Myocyte (in vitro differentiated cells): ENCODE measurements around the gene RBM6. TPM values are rescaled to one million over a fixed set of nuclear protein-coding genes. Genes with fewer than 3 reads are reported as not detected.
"Not testable (repeated sequence)": the region's sequence is repeated elsewhere in the genome, so short reads cannot be mapped to it uniquely, and the experiment has no call there.

Experiments
- DNase-seq: peaks from one replicate; pipeline ENCODE4 v3.0.0-alpha.2; 2012; ENCODE audit warnings: low read depth
- polyA plus RNA-seq: library from polyadenylated mRNA; unstranded; fragments of >200 nt; gene quantifications from one replicate; pipeline ENCODE4 v1.2.1, GENCODE V29; 2012; ENCODE audit warnings: missing spikeins
- total RNA-seq: library from RNA; depleted of rRNA; stranded (reverse); fragments of >200 nt; gene quantifications from 2 replicates; pipeline ENCODE4 v1.2.3, GENCODE V29; 2014

RBM6 gene, protein sequence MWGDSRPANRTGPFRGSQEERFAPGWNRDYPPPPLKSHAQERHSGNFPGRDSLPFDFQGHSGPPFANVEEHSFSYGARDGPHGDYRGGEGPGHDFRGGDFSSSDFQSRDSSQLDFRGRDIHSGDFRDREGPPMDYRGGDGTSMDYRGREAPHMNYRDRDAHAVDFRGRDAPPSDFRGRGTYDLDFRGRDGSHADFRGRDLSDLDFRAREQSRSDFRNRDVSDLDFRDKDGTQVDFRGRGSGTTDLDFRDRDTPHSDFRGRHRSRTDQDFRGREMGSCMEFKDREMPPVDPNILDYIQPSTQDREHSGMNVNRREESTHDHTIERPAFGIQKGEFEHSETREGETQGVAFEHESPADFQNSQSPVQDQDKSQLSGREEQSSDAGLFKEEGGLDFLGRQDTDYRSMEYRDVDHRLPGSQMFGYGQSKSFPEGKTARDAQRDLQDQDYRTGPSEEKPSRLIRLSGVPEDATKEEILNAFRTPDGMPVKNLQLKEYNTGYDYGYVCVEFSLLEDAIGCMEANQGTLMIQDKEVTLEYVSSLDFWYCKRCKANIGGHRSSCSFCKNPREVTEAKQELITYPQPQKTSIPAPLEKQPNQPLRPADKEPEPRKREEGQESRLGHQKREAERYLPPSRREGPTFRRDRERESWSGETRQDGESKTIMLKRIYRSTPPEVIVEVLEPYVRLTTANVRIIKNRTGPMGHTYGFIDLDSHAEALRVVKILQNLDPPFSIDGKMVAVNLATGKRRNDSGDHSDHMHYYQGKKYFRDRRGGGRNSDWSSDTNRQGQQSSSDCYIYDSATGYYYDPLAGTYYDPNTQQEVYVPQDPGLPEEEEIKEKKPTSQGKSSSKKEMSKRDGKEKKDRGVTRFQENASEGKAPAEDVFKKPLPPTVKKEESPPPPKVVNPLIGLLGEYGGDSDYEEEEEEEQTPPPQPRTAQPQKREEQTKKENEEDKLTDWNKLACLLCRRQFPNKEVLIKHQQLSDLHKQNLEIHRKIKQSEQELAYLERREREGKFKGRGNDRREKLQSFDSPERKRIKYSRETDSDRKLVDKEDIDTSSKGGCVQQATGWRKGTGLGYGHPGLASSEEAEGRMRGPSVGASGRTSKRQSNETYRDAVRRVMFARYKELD
- 48.8 and 56.7 TPM in 2 replicates for total RNA-seq
- 42.0 TPM for polyA plus RNA-seq

GRCh38 chr3:49939858-49940666, at the start of gene RBM6:
RBM6 (plus strand) TSS chr3:49940150; CDS start chr3:49962642, 22,492 bp downstream.
- DNase-seq = peak; percentile 99

DNA sequence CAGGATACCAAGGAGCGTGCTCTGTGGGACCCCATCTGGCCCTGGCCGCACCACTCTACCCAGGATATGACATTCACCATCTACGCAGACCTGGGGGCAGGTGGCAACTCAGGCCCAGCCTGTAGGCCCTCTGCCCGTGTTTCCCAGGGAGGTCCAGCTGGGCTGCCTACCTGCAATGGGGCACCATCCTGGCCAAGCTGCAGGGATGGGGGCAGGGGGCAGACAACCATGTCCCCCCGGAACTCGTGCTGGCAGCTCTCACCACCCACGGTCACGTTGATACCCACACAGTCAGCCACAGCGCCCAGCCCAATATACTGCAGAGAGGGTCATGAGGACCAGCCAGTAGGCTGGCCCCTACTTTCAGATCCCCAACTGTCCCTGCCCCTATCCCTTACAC, 44.2 kb upstream of the RBM6 start:
- DNase-seq = no peak

DNA sequence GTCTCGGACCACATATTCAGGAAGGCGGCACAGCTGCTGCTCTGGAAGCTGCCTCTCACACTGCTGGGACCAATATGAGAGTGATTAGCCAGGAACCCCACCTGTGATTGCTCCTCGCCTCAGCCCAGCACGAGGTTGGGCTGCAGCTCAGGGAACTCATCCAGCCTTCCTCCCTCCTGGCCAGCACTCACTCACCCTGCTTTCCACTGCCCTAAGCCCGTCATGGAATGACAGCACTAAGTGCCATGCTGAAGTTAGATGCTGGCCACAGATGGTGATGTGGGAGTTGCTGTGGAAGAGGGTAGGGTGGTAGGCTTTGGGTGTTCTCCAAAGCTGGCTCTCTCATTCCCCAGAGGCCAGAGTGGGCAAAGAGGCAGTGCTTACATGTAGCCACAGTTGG, 43.6 kb upstream of the RBM6 start:
- DNase-seq = no peak

DNA sequence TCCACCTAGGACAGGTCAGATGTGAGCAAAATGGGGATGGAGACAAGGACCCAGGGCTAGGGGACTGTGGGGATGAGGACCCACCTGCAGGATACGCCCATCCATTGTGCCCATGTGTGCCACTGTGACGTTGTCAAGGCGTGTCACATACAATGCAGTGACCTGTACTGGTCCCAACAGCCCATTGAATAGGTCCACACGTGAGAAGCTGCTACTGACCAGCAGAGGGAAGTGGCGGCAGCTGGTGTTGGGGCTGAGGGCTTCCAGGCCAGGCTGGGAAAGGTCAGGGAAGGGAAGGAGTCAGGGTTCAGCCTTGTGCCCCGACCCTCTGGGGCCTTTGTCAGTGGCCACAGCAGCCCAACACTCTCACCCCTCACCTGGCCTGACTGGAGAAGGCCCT, 41.0 kb upstream of the RBM6 start:
- no peak for DNase-seq

GRCh38 chr3:49899815-49900214, 40.1 kb upstream of the RBM6 start:
- no peak for DNase-seq

GRCh38 chr3:49900491-49901153, 39.3 kb upstream of the RBM6 start:
- peak; percentile 83 for DNase-seq

- no peak for DNase-seq
These were observed 38.3 kb upstream of the RBM6 start for GRCh38 chr3:49901366-49902339.

DNA sequence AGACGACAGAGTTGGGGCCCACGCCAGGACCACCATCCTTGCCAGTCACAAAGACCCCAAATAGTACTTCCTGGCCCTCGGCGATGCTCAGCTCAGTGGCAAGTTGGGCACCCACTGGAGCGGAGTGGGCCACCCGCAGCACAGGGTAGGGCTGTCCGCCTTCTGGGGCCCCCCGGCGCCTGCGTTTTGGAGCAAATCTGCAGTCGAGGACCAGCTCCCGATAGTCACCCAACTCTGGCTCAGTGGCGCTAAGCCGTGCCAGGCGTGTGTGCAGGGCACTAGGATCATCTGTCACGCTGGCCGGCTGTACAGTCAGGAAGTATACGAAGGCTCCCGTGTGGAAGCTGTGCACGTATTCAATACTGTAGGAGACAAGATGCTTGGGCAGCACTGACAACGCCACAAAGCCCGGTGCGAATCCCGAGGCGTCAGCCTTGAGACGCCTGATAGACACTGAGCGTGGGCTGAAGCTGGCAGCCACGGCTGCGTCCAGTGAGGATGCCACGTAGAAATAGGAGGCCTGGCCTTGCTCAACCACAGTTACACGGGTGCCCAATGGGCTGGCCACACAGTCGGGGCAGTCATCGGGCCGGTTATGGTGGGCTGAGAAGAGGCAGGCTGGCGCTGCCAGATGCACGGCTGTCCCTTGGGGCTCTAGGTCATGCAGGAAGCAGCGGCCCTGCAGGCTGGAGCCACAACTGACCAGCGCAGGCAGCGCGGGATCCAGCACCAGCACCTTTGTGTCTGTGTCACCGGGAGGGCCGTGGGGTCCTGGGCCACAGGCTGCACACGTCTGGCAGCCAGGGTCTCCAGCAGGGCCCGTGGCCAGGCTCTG, 37.2 kb upstream of the RBM6 start:
- no peak for DNase-seq

DNA sequence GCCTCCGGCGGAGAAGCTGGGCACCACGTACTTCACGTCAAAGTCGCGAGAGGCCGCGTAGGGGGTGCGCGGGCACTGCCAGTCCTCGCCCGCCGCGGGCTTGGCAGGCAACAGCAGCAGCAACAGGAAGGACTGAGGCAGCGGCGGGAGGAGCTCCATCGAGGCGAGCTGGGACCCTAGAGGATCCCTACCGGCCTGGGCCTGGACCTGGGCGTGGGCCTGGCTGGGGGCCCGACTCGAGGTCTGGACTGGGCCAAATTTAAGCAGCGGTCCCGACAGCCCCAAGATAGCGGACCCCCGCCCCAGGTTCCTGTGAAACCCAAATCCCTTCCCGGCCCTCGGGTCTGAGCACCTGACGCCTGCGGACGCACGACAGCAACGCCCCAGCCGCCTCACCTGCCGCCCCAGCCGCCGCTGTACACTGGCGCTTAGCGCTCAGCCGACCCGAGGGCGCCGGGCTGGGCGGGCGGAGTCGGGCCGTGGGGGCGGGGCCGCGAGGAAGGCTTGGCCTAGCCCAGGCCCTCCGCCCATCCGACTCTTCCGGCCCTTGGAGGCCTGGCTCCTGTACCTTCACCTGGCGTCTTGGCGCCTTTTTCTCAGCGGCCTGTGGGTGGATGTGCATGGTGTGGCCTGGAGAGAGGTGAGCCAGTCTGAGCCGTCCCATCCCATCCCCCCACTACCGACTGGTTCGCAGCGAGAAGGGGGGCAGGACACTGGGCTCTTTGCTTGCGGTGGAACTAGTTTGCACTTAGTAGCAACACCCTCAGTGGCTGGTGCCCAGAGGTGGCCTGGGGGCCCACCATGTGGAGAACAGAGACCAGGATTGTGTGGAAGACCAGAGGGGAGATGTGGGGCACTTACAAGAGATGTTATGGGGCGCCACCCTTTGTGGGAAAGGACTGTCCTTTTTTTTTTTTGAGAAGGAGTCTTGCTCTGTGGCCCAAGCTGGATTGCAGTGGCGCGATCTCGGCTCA, 36.2 kb upstream of the RBM6 start, which contains the start of gene MST1R:
MST1R (minus strand) TSS at position 423 of the 974 bp plus-strand sequence; CDS start at position 159, 264 bp downstream.
- DNase-seq = no peak

DNA sequence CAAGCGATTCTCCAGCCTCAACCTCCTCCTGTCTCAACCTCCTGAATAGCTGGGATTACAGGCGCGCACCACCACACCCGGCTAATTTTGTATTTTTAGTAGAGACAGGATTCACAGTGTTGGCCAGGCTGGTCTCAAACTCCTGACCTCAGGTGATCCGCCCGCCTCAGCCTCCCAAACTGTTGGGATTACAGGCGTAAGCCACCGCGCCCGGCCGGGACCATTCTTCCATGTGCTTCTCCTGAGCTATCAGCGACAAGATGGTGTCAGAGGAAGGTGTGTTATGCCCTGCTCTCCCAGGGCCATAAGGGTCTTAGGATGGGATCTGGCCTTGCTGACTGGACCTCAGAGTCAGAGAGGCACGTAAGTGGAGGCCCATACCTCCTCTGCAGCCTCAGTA, 35.5 kb upstream of the RBM6 start:
- DNase-seq = not testable (repeated sequence)

DNA sequence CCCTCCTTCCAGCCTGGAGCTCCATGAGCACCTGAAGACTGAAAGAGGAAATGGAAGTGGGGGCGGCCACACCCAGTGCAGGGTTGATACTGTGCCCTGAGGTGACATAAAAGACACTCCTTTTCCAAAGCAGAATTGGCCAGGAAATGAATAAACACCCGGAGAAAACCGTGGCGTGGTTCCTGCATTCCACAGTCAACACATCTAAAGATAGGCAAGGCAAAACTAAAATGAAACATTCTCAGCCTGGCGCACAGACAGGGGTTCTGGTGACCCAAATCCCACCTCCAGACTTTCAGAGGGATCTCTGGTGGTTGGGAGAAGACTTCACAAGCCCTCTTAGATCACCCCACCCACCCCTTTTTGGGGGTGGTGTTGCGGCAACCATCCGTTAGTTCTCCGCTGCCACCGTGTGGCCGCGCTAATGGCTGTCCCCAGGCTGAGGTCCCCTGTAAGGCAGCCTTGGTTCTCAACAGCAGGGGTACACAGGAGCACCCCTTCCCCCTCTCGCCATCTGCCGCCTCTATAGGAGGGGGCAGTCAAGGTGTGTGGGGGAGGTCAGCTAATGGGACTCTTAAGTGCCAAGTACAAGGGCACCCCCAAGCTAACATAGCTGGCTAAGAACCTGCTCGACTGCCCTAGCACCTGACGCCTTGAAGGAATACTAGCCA, 33.7 kb upstream of the RBM6 start:
- peak; percentile 56 for DNase-seq

GRCh38 chr3:49908373-49909199, 31.4 kb upstream of the RBM6 start:
- no peak for DNase-seq

DNA sequence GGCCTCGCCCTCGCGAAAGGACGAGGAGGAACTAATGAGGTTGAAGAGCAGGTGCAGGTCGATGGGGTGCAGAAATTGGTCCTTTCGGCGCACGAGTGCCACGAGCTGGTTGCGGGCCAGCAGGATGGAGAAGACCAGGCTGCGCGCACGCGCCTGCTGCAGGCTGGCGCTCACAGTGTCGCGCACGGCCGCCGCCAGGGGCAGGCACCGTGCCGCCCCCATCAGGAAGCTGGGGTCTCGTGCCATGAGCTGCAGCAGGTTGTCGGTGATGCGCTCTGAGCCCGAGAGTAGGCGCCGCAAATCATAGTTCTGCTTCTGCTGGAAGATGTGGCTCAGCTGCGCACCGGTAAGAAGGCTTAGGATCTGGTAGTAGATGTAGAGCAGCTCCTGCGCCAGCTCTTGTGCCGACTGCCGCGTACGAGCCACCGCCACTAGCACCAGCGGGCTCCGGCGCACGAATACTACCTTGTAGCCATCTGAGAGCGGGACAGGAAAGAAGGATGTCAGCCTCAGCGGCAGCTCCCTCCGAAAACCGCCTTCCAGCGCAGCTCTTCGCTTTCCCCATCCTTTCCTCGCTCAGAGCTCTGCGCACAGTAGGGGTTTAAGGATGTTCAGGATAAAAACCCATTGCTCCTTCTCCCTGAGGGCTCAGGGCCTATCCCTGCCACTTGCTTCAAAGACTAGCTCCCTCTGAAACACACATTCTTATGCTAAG, 29.4 kb upstream of the RBM6 start:
- DNase-seq = no peak

- no peak for DNase-seq
These were observed 28.9 kb upstream of the RBM6 start for GRCh38 chr3:49911124-49911420.

DNA sequence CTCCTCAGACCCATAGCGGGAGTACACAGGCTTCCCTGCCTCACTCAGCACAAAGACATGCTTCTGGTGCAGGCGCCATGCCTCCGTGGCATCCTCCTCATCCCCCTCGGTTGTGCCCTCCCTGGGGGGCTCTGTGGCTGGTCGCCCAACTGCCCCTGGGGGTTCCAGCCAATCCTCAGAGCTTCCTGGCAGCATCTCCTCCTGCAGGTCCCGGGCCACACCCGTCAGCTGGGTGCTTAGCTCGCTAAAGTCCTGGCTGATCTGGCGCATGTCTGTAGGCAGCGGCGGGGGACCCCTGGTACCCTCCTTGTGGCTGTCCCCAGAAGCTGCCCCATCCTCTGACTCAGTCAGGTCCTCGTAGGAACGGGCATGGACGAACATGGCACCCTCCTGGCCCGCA, 28.3 kb upstream of the RBM6 start:
- no peak for DNase-seq
